GM21717 (cell line): Measurements from ENCODE around the gene RIPPLY3.
A peak's percentile ranks its signal among the peaks of the same experiment; 100 is the strongest.
"Not testable (repeated sequence)": the region's sequence is repeated elsewhere in the genome, so short reads cannot be mapped to it uniquely, and the experiment has no call there.

ENCODE experiments used
- ATAC-seq: cut with Tn5 transposase; IDR thresholded peaks from one replicate; pipeline ENCODE4 v1.9.1; 2021; ENCODE audit warnings: mild to moderate bottlenecking, moderate library complexity; ENCODE audit not compliant: unreplicated experiment

Gene RIPPLY3

GRCh38 chr21:37008724-37009123, 2.2 kb downstream of the RIPPLY3 start:
- ATAC-seq = no peak

GRCh38 chr21:37009740-37010341, 3.3 kb downstream of the RIPPLY3 start:
- peak; percentile 56 for ATAC-seq

DNA sequence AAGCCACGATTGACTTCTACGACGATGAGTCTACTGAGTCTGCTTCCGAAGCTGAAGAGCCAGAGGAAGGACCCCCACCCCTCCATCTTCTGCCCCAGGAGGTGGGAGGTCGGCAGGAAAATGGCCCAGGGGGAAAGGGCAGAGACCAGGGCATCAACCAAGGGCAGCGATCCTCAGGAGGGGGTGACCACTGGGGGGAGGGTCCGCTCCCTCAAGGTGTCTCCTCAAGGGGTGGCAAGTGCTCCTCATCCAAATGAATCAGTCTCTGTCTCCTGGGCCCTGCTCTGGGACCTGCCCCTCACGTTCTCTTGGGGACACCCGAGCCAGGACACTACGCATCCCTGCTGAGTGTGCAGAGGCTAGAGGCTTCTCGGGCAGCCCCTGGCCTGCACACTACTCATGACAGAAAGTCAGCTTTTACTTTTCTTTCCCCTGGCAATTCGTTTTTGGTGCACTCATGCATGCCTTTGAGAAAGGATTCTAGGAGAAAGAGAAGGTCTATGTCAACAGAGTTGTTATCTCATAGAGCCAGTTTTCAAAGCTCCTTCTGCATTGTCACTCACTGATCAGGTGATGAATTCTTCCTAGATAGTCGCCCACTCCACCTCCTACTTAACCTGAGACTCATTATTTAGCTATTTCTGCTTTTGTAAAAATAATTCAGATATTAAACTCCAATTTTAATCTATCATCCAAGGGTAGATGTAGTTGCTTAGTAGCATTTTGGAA, 11.6 kb downstream of the RIPPLY3 start:
- ATAC-seq = no peak

- no peak for ATAC-seq
Measured at GRCh38 chr21:37026499-37026898, 20.0 kb downstream of the RIPPLY3 start.

- ATAC-seq = no peak
Measured at GRCh38 chr21:37028570-37028969, 22.1 kb downstream of the RIPPLY3 start.

DNA sequence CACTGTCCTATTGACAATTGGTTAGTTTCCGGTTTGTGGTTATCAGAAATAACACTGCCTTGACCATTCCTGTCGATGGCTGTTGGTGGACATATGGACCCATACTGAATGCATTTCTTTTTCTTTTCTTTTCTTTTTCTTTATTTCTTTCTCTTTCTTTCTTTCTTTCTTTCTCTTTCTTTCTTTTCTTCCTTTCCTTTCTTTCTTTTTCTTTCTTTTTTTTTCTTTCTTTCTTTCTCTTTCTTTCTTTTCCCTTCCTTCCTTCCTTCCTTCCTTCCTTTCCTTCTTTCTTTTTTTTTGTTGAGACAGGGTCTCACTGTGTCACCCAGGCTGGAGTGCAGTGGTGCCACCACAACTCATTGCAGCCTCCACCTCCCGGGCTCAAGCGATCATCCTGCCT, 24.4 kb downstream of the RIPPLY3 start:
- ATAC-seq = no peak

DNA sequence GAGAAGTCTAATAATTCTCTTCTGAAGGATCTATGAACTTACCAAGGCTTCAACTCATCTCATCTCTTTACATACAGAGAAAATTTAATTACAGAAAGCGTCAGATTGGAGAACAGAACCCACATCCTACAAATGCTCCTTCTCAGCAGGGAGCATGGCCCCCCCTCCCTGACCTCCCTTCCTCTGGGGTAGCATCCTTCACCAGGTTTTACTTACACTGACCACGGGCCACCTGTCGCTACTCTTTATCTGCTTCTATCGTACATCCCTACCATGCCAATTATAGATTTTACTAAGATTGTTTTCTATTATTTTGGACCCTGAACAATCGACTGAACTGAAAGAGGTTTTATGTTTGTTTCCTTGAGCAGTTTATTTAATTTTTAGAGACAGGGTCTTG, 25.8 kb downstream of the RIPPLY3 start:
- ATAC-seq = no peak

DNA sequence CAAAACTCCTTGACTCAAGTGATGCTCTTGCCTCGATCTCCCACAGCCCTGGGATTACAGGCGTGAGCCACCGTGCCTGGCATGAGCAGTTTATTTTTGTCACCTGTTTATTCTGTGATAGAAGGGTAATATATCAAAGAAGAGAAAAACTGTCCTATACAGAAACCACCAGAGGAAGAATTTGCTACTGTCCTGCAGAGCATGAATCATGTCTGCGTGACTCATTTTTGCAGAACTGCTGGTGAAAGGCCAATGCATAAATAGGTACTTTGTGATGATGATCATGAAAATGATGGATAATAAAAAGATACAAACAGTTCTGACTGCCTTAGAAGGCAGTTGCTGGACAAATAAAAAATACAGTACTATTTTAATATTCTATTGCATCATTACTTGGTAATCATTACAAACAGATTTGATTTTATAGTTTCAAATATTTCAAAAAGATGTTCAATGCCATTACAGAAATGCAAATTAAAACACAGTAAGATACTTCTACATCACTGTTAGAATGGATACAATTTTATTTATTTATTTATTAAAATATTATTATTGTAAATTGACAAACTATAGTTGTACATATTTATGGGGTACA, 26.5 kb downstream of the RIPPLY3 start:
- no peak for ATAC-seq

GRCh38 chr21:37034394-37034793, 27.9 kb downstream of the RIPPLY3 start:
- not testable (repeated sequence) for ATAC-seq

- ATAC-seq = no peak
Measured at GRCh38 chr21:37036177-37036576, 29.7 kb downstream of the RIPPLY3 start.

DNA sequence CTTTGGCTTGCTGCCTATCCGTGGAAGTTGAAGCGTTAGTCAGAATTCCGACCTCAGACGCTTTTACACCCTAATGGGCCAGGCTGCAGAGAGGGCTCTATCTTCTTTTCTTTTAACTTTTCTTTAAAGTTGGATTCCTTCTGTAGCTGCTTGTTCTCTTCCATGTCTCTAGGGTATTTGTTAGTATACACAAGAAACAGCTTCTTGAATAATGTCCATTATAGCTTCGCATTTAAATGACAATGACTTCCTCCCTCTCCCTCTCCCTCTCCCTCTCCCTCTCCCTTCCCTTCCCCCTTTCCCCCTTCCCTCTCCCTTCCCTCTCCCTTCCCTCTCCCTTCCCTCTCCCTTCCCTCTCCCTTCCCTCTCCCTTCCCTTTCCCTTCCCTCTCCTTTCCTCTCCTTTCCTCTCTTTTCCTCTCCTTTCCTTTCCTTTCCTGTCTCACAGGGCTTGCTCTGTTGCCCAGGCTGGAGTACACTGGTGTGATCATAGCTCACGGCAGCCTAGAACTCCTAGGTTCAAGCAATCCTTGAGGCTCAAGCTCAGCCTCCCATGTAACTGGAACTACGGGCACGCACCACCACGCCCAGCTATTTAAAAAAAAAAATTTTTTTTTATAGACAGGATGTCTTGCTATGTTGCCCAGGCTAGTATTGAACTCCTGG, 33.0 kb downstream of the RIPPLY3 start:
- ATAC-seq = no peak

- ATAC-seq = no peak
Measured at GRCh38 chr21:37040212-37040611, 33.7 kb downstream of the RIPPLY3 start.

GRCh38 chr21:37041706-37042271, 35.3 kb downstream of the RIPPLY3 start:
- no peak for ATAC-seq

DNA sequence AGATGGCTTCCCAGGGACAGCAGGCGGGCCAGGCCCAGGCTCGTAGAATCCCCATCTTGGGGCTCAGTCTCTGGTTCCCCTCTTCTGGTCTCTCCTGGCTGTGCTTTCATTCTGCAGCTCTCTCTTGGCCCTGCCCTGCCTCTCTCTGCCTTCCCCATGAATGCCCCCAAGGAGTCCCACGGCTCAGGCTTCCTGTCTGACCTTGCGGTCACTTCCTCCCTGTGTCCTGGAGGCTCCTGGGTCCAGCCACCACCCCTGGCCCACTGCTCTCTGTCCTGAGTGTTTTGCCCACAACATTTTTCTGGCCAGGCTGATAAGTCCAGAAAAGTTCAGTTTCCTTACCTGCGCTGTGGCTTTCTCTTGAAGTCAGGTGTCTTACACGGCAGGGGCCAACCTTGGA, 37.3 kb downstream of the RIPPLY3 start:
- no peak for ATAC-seq

DNA sequence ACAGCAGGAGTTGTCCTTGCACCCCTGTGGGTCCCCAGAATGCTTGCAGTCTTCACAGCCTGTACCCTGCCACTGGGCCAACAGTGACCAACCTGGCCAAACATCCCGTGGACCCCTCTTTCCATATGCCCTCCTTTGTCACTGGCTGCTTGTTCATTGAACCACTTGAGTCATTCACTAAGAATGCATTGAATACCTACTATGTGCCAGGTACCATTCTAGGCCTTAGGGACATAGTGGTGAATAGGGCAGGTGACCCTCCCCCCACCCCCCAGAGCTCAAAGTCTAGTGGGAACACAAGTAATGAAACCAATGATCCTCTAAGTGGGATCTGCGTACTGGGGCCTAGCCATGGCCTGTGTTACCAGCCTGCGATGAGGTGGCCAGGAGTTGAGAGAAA, 38.1 kb downstream of the RIPPLY3 start:
- ATAC-seq = no peak

- ATAC-seq = no peak
Measured at GRCh38 chr21:37045149-37045548, 38.6 kb downstream of the RIPPLY3 start.

- no peak for ATAC-seq
Measured at GRCh38 chr21:37045556-37045955, 39.1 kb downstream of the RIPPLY3 start.

GRCh38 chr21:37047079-37047478, 40.6 kb downstream of the RIPPLY3 start:
- no peak for ATAC-seq

- not testable (repeated sequence) for ATAC-seq
Measured at GRCh38 chr21:37049741-37050140, 43.2 kb downstream of the RIPPLY3 start.

DNA sequence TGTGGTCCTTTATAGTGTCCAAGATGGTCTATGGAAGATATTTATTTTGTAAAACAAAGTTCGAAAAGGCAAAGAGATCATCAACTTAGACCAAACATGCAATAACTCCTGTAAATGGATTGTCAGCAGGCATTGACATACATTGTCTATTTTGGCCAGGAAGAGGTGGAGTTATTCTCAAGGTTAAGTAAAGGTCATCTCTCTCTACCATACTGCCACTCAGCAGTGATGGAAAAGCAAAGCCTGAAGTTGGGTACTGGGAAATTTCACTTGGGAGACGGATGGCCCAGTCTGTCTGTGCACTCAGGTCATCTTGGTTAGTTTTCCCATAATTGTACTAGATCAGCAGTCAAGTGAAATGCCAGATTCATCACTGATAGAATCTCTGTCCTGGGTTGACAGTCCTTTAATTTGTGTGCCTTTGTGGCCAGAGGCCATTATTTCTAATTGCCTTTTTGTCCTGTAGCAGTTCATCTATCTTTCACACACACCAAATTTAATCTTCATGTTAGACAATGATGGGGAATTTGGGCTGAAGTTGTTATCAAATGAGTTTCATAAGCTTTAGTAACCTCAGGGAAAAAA, 48.9 kb downstream of the RIPPLY3 start:
- no peak for ATAC-seq

- ATAC-seq = no peak
Measured at GRCh38 chr21:37057614-37058013, 51.1 kb downstream of the RIPPLY3 start.
